Fibroblast of gingiva (primary cell): ENCODE data around the gene SPON2.

ENCODE experiments used
- DNase-seq: peaks from one replicate; pipeline ENCODE4 v3.0.0-alpha.2; 2011; ENCODE audit warnings: low read depth

SPON2 gene

GRCh38 chr4:1208970-1209704, 36.8 kb upstream of the SPON2 start:
- DNase-seq: no peak

GRCh38 chr4:1208266-1208961, 36.0 kb upstream of the SPON2 start:
- DNase-seq: no peak

- peak; percentile 86 for DNase-seq
Observed at GRCh38 chr4:1207603-1208265, 35.4 kb upstream of the SPON2 start.

GRCh38 chr4:1207157-1207470, 34.7 kb upstream of the SPON2 start:
- DNase-seq: no peak

- DNase-seq: no peak
Observed at GRCh38 chr4:1206299-1207156, 34.1 kb upstream of the SPON2 start.

DNA sequence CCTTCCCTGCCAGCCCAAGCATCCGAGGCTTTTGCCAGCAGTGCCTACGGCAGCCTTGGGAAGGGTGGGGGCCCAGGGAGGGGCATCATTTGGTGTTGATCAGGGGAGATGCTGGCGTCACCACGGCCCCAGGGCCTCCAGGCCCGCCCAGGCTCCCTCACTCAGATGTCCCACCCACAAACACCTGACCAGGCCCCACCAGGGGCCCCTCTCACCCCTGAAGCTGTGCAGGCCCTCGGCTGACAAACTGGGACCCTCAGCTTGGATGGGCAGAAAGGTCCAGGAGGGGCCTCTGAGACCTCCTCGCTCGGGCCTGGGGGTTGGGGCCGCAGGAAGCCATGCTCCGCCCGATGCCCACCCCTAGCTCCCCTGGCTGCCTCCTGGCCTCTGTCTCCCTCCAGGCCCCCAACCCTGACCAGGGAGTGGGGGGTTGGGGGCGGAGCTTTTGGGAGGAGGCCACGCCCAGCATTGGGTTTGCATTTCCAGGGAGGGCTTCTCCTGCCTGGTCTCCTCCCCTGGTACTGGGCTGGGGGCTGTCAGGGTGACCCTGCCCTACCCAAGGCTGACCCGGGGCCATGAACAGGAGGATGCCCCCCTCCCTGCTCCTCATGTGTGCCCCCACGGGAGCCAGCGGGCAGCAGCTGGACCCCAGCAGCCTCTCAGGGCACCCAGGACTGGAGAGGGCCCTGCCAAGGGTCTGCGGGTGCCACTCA, 33.4 kb upstream of the SPON2 start:
- DNase-seq: no peak

- no peak for DNase-seq
Observed at GRCh38 chr4:1204828-1205585, 32.6 kb upstream of the SPON2 start.

- DNase-seq: no peak
Observed at GRCh38 chr4:1204286-1204827, 32.0 kb upstream of the SPON2 start.

DNA sequence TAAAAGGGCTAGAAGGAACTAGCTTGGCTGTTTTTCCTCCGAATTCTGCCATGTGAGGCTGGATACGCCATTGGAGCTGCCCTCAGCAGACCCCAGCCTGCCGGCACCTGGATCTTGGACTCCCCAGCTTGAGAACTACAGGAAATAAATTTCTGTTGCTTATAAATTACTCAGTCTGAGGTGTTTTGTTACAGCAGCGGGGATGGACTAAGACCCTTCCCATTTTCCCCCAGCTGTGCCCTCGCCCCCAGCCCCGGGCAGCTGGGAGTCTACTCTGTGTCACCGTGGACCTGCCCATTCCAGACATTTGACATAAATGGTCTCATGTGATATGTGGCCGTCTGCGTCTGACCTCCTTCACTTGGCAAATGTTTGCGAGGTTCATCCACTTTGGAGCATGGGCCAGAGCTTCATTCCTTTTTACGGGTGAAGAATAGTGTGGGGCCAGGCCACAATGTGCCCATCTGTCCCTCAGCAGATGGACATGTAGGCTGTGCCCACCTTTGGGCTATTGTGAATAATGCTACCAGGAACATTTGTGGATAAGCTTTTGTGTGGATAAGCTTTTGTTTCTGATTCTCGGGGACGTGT, 30.7 kb upstream of the SPON2 start:
- DNase-seq: no peak

GRCh38 chr4:1202526-1203011, 30.2 kb upstream of the SPON2 start:
- DNase-seq: no peak

- peak; percentile 56 for DNase-seq
Observed at GRCh38 chr4:1201851-1202525, 29.6 kb upstream of the SPON2 start.

DNA sequence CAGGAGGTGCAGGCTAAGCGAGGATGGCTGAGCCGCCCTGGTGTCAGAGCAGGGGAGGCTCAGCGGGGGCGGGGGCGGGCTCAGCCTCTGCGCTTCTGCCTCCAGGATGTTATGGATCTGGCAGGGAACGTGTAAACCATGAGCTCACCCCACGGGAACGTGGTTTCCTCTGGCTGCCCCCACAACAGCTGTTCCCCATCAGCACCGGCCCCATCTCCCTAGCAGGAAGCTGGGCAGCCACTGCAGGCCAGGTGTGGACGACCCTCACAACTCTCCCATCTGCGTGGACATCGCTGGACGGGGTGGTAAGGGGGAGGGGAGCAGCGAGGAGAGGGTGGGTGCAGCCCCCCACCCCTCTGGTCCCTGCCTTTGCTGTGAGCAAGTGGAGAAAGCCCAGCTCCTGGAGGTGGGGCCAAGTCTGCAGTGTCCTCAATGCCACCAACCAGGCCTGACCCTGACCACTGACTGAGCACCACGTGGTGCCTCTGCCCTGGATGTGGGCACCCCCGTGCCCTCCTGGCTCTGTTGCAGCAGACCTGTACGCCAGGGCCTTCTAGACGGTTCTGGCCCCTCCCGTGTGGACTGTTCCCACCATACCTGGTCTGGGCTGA, 28.1 kb upstream of the SPON2 start:
- DNase-seq: peak; percentile 78

DNA sequence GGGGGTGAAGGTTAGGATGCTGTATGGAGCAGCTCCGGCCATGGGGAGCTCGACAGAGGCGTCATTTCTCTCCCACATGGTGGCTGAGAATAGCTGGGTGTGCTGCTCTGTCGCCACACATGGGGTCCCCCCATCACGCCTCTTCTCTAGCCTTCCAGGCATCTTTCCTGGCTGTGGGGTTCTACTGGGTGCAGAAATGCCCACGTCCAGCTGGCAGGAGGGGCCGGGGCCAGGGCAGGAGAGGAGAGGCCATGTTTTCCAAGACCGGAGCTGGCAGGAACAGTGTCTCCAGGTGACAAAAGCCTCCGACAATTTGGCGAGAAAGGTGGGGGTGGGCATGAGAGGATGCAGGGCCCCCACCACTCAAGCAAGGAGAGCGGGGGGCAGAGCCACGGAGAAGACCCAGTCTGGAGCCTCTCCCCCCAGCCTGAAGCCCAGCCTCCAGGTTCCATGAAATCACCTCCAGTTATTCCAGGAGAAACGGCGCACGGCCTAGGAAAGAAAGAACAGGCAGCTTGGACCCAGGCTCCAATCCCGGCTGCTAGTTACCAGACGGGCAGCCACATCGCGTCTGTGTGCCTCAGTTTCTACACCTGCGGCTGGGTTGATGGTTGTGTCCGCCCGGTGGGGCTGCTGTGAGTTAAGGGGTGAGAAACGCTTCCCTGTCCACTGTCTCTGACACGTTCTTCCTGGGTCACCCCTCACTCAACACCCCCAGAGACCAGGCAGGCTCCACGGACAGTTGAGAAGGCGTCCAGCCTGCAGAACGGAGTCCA, 27.4 kb upstream of the SPON2 start:
- DNase-seq: no peak

- DNase-seq: no peak
Observed at GRCh38 chr4:1198098-1198844, 25.9 kb upstream of the SPON2 start.

DNA sequence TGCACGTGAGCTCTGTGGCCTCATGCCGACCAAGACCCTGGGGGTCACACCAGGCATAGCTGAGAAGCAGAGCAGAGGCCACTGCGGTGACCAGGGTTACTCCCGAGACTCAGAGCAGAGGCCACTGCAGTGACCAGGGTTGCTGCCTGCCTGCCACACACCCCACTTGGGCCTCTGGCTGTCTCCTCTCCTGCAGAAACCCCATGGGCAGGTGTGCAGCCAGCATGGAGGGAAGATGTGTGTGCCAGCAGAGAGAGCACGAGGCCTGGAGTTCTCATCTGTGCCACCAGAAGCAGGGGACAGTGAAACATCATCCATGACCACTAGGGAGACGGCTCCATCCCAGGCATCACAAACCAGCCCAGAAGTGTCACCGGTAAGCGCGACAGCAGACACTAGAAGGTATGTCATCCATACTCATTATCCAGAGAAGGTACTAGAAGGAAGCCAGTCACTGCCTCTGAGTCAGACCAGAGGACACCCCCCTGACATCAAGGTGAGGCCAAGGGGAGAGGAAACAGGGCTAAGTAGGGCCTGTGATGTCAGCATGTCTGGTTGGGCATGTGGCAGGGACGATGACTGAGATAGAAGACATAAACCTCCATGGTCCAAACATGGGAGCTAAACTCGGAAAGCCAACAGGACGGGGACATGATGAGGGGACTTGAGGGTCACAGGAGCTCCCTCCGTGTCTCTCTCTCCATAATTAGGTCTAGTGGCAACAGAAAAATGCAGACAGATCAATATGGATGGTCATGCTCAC, 24.2 kb upstream of the SPON2 start:
- DNase-seq: no peak

GRCh38 chr4:1195891-1196401, 23.6 kb upstream of the SPON2 start:
- DNase-seq: no peak
